ENCODE measurements around the gene ARL6IP4.

The ARL6IP4 gene

GRCh38 chr12:123031171-123031845 lies 50.8 kb downstream of the ARL6IP4 start:
- no peak for TF ChIP-seq MYC (IDR thresholded peaks at IDR 0.05; ENCODE audit: low read depth, low read length)
- no peak for TF ChIP-seq MAX (IDR thresholded peaks at IDR 0.05; ENCODE audit: low read depth, low read length)
- no peak for TF ChIP-seq CTCF (IDR thresholded peaks at IDR 0.05; ENCODE audit: low read depth, low read length)
- no peak for TF ChIP-seq POLR2A (IDR thresholded peaks at IDR 0.05; ENCODE audit: extremely low read depth, insufficient read length)
- H3K4me3 ChIP-seq (ENCODE audit: low read depth, low read length): no peak overlapping the region
- no peak for DNase-seq (ENCODE audit: low read depth)

Data from NB4 (cell line).